Right hindlimb (tissue), 1 donor: Measurements from ENCODE around the gene ZC3HAV1.
"Not testable (repeated sequence)": the region's sequence is repeated elsewhere in the genome, so short reads cannot be mapped to it uniquely, and the experiment has no call there.

Experiments
- DNase-seq: peaks from one replicate; pipeline ENCODE4 v3.0.0-alpha.2; 2018

ZC3HAV1 gene

GRCh38 chr7:139109188-139109982, at the start of gene ZC3HAV1:
ZC3HAV1 (minus strand) TSS chr7:139109720; CDS start chr7:139109331, 389 bp downstream.
- peak; percentile 86 for DNase-seq

GRCh38 chr7:139153832-139154231, 44.3 kb upstream of the ZC3HAV1 start:
- DNase-seq, result no peak

GRCh38 chr7:139152149-139152548, 42.6 kb upstream of the ZC3HAV1 start:
- DNase-seq, result no peak

- no peak for DNase-seq
Observed at GRCh38 chr7:139139150-139139549, 29.6 kb upstream of the ZC3HAV1 start.

GRCh38 chr7:139133335-139134139, 24.0 kb upstream of the ZC3HAV1 start:
- DNase-seq, result peak; percentile 94

GRCh38 chr7:139132887-139133286, 23.4 kb upstream of the ZC3HAV1 start:
- no peak for DNase-seq

GRCh38 chr7:139131601-139132041, 22.1 kb upstream of the ZC3HAV1 start:
- no peak for DNase-seq

- DNase-seq, result not testable (repeated sequence)
Observed at GRCh38 chr7:139129814-139130213, 20.3 kb upstream of the ZC3HAV1 start.

GRCh38 chr7:139127648-139128047, 18.1 kb upstream of the ZC3HAV1 start:
- DNase-seq, result no peak

GRCh38 chr7:139125657-139126056, 16.1 kb upstream of the ZC3HAV1 start:
- DNase-seq, result no peak

- not testable (repeated sequence) for DNase-seq
Observed at GRCh38 chr7:139124995-139125394, 15.5 kb upstream of the ZC3HAV1 start.

- DNase-seq, result no peak
Observed at GRCh38 chr7:139124084-139124914, 14.8 kb upstream of the ZC3HAV1 start.

GRCh38 chr7:139119486-139119849, 9.9 kb upstream of the ZC3HAV1 start:
- no peak for DNase-seq

- DNase-seq, result no peak
Observed at GRCh38 chr7:139118805-139119485, 9.4 kb upstream of the ZC3HAV1 start.

GRCh38 chr7:139118234-139118804, 8.8 kb upstream of the ZC3HAV1 start:
- DNase-seq, result no peak

GRCh38 chr7:139117599-139118233, 8.2 kb upstream of the ZC3HAV1 start:
- no peak for DNase-seq

GRCh38 chr7:139116999-139117398, 7.5 kb upstream of the ZC3HAV1 start:
- no peak for DNase-seq

- DNase-seq, result no peak
Observed at GRCh38 chr7:139115104-139115503, 5.6 kb upstream of the ZC3HAV1 start.

GRCh38 chr7:139114585-139114984, 5.1 kb upstream of the ZC3HAV1 start:
- DNase-seq, result no peak

GRCh38 chr7:139114018-139114417, 4.5 kb upstream of the ZC3HAV1 start:
- no peak for DNase-seq

- DNase-seq, result no peak
Observed at GRCh38 chr7:139112741-139113250, 3.3 kb upstream of the ZC3HAV1 start.
